B cell (primary cell): Measurements from ENCODE around the gene MICAL3.

Experiments used
- CTCF ChIP-seq: fragments of 200-600 bp; IDR thresholded peaks from one replicate; pipeline ENCODE4 v1.8.0; 2022; ENCODE audit warnings: antibody characterized with exemption, mild to moderate bottlenecking
- EZH2 ChIP-seq: IDR thresholded peaks from 2 replicates; pipeline ENCODE4 v1.6.1; 2012; ENCODE audit warnings: borderline replicate concordance, low read depth, mild to moderate bottlenecking, moderate library complexity, low read length; ENCODE audit not compliant: insufficient read depth, poor library complexity, severe bottlenecking

GRCh38 chr22:17792854-17793434 is 231.4 kb downstream of the MICAL3 start:
- no peak for TF ChIP-seq CTCF
- no peak for TF ChIP-seq EZH2
